ENCODE measurements around the gene MOB3B.

MOB3B gene

DNA sequence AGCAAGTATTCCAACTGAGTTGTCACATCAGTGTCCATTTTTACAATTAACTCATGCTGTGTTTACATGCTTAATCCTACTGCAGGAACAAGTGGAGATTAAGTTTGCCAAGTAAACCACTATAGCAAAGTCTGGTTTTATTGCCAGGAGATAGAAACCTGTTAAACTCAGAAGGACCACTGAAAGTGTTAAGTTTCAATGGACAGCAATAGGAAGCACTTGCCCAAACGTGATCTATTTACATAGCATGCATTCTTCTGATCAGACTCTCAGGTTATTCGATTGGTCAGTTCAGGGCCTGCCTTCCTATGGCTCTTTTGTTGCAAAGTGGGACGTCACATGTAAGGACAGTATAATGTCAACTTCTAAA is 33.5 kb downstream of the MOB3B start:
- TF ChIP-seq, protein P1, sequence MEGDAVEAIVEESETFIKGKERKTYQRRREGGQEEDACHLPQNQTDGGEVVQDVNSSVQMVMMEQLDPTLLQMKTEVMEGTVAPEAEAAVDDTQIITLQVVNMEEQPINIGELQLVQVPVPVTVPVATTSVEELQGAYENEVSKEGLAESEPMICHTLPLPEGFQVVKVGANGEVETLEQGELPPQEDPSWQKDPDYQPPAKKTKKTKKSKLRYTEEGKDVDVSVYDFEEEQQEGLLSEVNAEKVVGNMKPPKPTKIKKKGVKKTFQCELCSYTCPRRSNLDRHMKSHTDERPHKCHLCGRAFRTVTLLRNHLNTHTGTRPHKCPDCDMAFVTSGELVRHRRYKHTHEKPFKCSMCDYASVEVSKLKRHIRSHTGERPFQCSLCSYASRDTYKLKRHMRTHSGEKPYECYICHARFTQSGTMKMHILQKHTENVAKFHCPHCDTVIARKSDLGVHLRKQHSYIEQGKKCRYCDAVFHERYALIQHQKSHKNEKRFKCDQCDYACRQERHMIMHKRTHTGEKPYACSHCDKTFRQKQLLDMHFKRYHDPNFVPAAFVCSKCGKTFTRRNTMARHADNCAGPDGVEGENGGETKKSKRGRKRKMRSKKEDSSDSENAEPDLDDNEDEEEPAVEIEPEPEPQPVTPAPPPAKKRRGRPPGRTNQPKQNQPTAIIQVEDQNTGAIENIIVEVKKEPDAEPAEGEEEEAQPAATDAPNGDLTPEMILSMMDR (IDR thresholded peaks at IDR 0.05) = no peak

DNA sequence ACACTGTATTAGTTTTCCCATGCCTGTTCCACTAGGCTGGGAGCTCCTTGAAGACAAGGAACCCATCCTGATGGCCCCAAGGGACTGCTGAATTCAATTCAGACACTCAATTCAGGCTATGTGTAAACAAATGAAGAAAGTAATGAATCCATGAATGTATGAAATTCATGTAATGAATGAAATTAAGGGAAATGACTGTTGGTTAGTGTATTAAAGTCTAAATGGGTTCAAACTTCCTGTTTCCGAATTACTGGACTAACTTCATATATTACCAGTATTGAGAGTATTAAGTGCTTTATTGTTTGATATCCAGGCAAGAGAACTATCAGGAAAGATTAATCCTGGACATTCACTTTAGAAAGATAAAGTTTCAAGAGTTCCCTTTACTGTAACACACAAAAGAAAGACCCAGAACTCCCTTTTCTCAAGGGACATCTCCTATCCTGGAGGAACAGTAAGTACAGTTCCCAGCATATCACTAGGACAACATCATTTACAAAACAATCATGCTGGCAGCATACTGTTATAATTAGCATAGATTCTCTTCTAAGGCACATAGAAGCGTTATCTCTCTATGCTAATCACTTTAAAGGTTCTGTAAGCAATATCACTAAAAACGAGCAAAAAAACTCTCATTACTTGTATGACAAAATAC is 34.0 kb downstream of the MOB3B start:
- TF ChIP-seq, protein P1 (IDR thresholded peaks at IDR 0.05) = no peak

GRCh38 chr9:27491154-27491553 is 38.5 kb downstream of the MOB3B start:
- TF ChIP-seq, protein P1 (IDR thresholded peaks at IDR 0.05) = no peak

GRCh38 chr9:27489087-27489876 is 40.3 kb downstream of the MOB3B start:
- TF ChIP-seq, protein P1 (IDR thresholded peaks at IDR 0.05) = no peak

DNA sequence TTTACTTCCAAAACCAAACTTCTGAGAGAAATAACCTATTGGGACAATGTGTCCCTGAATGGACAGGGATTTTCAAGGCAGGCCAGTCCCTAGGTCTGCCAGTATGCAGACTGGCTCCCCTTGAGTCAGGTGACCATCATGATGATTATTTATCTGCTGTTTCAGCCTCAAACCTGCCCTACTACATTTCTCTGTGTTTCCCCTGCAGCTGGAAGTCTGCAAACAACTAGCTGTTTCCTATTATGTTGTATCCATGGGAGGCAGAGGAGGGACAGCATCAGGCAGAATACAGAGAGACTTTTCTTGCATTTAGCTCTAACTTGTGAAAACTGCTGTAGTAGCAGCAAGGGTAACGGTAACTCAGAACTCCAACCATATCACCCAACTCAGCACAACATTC is 41.7 kb downstream of the MOB3B start:
- TF ChIP-seq, protein P1 (IDR thresholded peaks at IDR 0.05) = no peak

DNA sequence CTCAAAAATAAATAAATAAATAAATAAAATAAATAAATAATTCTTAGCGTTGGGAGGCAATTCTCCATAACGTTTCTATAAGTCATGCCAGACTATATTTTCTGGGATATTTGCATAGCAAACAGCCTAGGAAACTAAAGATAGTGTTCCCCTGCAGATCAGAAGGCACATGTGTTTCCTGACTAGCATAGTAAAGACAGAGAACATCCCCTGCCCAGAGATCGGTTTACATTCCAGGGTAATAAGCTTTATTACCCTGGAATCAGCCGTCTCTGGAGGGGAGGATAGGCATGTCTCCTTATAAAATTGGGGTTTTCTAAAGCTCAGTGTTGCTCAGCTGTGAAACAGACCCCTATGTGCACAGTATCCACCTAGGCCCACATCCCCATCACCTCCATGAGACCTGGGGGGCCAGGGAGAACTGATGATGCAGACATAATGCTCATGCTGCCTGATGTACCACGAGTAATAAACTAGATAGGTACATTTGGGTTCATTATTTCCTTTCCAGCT is 42.4 kb downstream of the MOB3B start:
- TF ChIP-seq, protein P1 (IDR thresholded peaks at IDR 0.05) = no peak

GRCh38 chr9:27485158-27485557 is 44.5 kb downstream of the MOB3B start:
- TF ChIP-seq, protein P1 (IDR thresholded peaks at IDR 0.05) = no peak
